ENCODE measurements around the gene HS2ST1.

Gene HS2ST1

DNA sequence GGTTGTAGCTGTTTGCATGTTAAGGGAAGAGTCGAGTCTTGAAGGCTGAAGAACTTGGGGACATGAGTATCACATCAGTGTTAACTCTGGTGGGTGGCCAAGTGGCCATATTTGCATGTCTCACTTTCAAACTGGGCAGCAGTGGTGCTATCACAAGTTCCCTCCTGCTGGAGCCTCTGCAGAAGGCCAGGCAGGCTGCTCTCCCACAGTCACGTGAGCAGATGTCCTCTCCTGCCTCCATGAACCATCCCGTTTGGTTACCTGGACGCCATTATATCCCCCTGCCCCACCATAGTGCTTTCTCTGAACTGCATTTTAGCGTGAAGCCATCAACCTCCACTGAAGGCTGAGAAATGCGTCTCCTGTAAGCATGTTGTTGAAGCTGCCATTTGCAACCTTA lies 209.2 kb downstream of the HS2ST1 start:
- no peak for DNase-seq (ENCODE audit: low read depth)
- TF ChIP-seq, protein P1, sequence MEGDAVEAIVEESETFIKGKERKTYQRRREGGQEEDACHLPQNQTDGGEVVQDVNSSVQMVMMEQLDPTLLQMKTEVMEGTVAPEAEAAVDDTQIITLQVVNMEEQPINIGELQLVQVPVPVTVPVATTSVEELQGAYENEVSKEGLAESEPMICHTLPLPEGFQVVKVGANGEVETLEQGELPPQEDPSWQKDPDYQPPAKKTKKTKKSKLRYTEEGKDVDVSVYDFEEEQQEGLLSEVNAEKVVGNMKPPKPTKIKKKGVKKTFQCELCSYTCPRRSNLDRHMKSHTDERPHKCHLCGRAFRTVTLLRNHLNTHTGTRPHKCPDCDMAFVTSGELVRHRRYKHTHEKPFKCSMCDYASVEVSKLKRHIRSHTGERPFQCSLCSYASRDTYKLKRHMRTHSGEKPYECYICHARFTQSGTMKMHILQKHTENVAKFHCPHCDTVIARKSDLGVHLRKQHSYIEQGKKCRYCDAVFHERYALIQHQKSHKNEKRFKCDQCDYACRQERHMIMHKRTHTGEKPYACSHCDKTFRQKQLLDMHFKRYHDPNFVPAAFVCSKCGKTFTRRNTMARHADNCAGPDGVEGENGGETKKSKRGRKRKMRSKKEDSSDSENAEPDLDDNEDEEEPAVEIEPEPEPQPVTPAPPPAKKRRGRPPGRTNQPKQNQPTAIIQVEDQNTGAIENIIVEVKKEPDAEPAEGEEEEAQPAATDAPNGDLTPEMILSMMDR (IDR thresholded peaks at IDR 0.05; ENCODE audit: low read depth, low read length), result no peak
- TF ChIP-seq MYC (IDR thresholded peaks at IDR 0.05; ENCODE audit: low read depth, low read length), result no peak
- no peak for TF ChIP-seq POLR2A (IDR thresholded peaks at IDR 0.05; ENCODE audit: extremely low read depth, insufficient read length)
- TF ChIP-seq MAX (IDR thresholded peaks at IDR 0.05; ENCODE audit: low read depth, low read length), result no peak
- no peak overlapping the region for H3K4me3 ChIP-seq (ENCODE audit: low read depth, low read length)

GRCh38 chr1:87126886-87127505 lies 212.6 kb downstream of the HS2ST1 start:
- H3K4me3 ChIP-seq (ENCODE audit: low read depth, low read length), result no peak overlapping the region
- no peak for DNase-seq (ENCODE audit: low read depth)
- no peak for TF ChIP-seq POLR2A (IDR thresholded peaks at IDR 0.05; ENCODE audit: extremely low read depth, insufficient read length)
- no peak for TF ChIP-seq MAX (IDR thresholded peaks at IDR 0.05; ENCODE audit: low read depth, low read length)
- TF ChIP-seq, protein P1 (IDR thresholded peaks at IDR 0.05; ENCODE audit: low read depth, low read length), result no peak
- no peak for TF ChIP-seq MYC (IDR thresholded peaks at IDR 0.05; ENCODE audit: low read depth, low read length)

GRCh38 chr1:87127581-87127980 lies 213.1 kb downstream of the HS2ST1 start:
- H3K4me3 ChIP-seq (ENCODE audit: low read depth, low read length), result no peak overlapping the region
- DNase-seq (ENCODE audit: low read depth), result no peak
- no peak for TF ChIP-seq MAX (IDR thresholded peaks at IDR 0.05; ENCODE audit: low read depth, low read length)
- TF ChIP-seq, protein P1 (IDR thresholded peaks at IDR 0.05; ENCODE audit: low read depth, low read length), result no peak
- no peak for TF ChIP-seq POLR2A (IDR thresholded peaks at IDR 0.05; ENCODE audit: extremely low read depth, insufficient read length)
- TF ChIP-seq MYC (IDR thresholded peaks at IDR 0.05; ENCODE audit: low read depth, low read length), result no peak

GRCh38 chr1:87129038-87129437 lies 214.6 kb downstream of the HS2ST1 start:
- DNase-seq (ENCODE audit: low read depth), result no peak
- no peak for TF ChIP-seq POLR2A (IDR thresholded peaks at IDR 0.05; ENCODE audit: extremely low read depth, insufficient read length)
- no peak overlapping the region for H3K4me3 ChIP-seq (ENCODE audit: low read depth, low read length)

- no peak for DNase-seq (ENCODE audit: low read depth)
- H3K4me3 ChIP-seq (ENCODE audit: low read depth, low read length), result no peak overlapping the region
- TF ChIP-seq POLR2A (IDR thresholded peaks at IDR 0.05; ENCODE audit: extremely low read depth, insufficient read length) (no peak), MAX (IDR thresholded peaks at IDR 0.05; ENCODE audit: low read depth, low read length) (no peak), MYC (IDR thresholded peaks at IDR 0.05; ENCODE audit: low read depth, low read length) (no peak)
- TF ChIP-seq, protein P1 (IDR thresholded peaks at IDR 0.05; ENCODE audit: low read depth, low read length), result no peak
Observed at GRCh38 chr1:87129606-87130005, 215.2 kb downstream of the HS2ST1 start.

GRCh38 chr1:87130438-87130837 lies 216.0 kb downstream of the HS2ST1 start:
- DNase-seq (ENCODE audit: low read depth), result no peak
- no peak overlapping the region for H3K4me3 ChIP-seq (ENCODE audit: low read depth, low read length)
- TF ChIP-seq, protein P1 (IDR thresholded peaks at IDR 0.05; ENCODE audit: low read depth, low read length), result no peak
- TF ChIP-seq MAX (IDR thresholded peaks at IDR 0.05; ENCODE audit: low read depth, low read length), result no peak
- no peak for TF ChIP-seq POLR2A (IDR thresholded peaks at IDR 0.05; ENCODE audit: extremely low read depth, insufficient read length)
- no peak for TF ChIP-seq MYC (IDR thresholded peaks at IDR 0.05; ENCODE audit: low read depth, low read length)

All from NB4 (cell line).